ENCODE data around the gene S1PR4.
"Not testable (repeated sequence)": the region's sequence is repeated elsewhere in the genome, so short reads cannot be mapped to it uniquely, and the experiment has no call there.

The S1PR4 gene

GRCh38 chr19:3153286-3154230, 25.0 kb upstream of the S1PR4 start:
- DNase-seq: no peak

- not testable (repeated sequence) for DNase-seq
Observed at GRCh38 chr19:3154447-3154846, 24.1 kb upstream of the S1PR4 start.

- no peak for DNase-seq
Observed at GRCh38 chr19:3154957-3155736, 23.4 kb upstream of the S1PR4 start.

- DNase-seq: no peak
Observed at GRCh38 chr19:3157096-3157845, 21.3 kb upstream of the S1PR4 start.

DNA sequence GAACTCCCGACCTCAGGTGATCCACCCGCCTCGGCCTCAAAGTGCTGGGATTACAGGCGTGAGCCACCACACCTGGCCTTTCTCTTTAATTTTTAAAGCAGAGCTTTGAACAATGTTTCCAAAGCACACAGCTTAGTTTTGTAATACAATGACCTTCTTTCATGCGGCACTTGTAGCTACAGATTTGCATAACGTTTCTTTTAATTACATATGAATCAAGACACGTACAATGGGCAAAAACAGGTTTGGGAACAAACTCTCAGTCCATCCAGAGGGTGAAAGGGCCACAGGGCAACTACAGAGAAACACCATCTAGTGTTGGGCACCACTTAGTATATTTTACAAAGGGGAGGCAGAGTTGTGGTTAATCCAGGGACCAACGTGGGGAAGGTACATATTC, 19.0 kb upstream of the S1PR4 start:
- no peak for DNase-seq

DNA sequence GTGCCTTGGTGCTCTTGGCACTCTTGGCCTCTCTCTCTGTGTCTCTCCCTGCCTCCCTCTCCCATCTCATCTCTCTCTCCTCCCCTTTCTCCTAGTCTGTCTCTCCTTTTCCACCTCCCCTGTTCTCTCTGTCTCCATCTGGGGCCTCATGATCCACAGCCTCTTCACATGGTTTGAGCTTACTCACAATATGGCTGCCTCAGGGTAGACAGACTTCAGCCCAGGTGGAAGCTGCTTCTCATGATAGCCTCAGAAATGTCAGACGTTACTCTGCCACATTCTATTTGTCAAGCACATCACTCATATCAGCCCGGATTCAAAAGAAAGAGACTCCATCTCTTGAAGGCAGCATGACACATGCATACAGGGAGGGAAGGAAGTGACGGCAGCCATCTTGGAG, 18.4 kb upstream of the S1PR4 start:
- DNase-seq: no peak

GRCh38 chr19:3161453-3161852, 17.1 kb upstream of the S1PR4 start:
- no peak for DNase-seq

DNA sequence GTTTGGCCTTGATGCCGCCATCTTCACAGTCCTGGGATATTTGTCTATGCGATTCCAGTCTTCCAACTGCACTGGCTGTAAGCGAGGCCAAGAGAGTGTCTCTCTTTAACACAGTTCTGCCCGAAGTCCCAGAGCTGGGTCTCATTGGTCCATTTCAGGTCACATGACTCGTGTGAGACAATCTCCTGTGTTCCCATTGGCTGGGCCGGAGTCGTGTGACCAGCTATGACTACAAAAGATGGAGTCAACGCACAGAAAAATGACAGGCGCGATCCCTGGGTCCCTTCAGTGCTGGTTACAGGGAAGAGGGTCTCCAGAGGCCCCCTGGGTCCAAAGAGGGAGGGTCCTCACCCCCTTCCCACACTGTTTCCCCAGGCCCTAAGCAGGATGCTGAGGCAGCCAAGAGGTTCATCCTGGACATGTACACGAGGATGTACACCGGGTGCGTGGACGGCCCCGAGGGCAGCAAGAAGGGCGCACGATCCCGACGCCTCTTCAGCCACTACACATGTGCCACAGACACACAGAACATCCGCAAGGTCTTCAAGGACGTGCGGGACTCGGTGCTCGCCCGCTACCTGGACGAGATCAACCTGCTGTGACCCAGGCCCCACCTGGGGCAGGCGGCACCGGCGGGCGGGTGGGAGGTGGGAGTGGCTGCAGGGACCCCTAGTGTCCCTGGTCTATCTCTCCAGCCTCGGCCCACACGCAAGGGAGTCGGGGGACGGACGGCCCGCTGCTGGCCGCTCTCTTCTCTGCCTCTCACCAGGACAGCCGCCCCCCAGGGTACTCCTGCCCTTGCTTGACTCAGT, 15.9 kb upstream of the S1PR4 start:
- DNase-seq: no peak

DNA sequence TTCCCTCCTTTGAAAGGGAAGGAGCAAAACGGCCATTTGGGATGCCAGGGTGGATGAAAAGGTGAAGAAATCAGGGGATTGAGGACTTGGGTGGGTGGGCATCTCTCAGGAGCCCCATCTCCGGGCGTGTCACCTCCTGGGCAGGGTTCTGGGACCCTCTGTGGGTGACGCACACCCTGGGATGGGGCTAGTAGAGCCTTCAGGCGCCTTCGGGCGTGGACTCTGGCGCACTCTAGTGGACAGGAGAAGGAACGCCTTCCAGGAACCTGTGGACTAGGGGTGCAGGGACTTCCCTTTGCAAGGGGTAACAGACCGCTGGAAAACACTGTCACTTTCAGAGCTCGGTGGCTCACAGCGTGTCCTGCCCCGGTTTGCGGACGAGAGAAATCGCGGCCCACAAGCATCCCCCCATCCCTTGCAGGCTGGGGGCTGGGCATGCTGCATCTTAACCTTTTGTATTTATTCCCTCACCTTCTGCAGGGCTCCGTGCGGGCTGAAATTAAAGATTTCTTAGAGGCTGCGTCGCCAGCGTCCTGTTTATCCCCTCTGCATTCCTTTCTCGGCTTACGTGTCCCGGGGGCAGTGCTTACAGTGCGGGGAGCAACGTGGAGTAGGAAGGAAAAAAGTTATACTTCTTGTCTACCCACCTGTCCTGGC, 15.2 kb upstream of the S1PR4 start:
- peak; percentile 24 to 66 for DNase-seq

DNA sequence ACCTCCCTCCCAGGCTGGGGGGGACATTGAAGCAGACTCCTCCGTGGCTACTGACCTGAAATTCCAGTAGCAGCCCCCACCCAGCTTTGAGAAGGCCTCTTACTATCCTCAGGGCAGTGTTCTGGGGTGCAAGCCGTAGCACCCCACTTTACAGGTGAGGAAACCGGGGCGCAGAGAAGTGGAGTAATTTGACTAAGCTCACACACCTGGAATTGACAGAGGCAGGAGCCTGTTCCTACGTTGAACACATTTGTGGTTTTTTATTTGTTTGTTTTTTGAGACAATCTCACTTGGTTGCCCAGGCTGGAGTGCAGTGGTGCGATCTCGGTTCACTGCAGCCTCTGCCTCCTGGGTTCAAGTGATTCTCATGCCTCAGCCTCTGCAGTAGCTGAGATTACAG, 14.6 kb upstream of the S1PR4 start:
- DNase-seq: no peak

- DNase-seq: no peak
Observed at GRCh38 chr19:3167533-3168272, 10.9 kb upstream of the S1PR4 start.

GRCh38 chr19:3171894-3172672, 6.5 kb upstream of the S1PR4 start:
- no peak for DNase-seq

DNA sequence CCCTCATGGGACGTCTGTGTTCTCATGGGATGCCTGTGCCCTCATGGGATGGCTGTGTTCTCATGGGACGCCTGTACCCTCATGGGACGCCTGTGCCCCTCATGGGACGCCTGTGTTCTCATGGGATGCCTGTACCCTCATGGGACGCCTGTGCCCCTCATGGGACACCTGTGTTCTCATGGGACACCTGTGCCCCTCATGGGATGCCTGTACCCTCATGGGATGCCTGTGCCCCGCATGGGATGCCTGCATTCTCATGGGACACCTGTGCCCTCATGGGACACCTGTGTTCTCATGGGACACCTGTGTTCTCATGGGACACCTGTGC, 5.9 kb upstream of the S1PR4 start:
- not testable (repeated sequence) for DNase-seq

DNA sequence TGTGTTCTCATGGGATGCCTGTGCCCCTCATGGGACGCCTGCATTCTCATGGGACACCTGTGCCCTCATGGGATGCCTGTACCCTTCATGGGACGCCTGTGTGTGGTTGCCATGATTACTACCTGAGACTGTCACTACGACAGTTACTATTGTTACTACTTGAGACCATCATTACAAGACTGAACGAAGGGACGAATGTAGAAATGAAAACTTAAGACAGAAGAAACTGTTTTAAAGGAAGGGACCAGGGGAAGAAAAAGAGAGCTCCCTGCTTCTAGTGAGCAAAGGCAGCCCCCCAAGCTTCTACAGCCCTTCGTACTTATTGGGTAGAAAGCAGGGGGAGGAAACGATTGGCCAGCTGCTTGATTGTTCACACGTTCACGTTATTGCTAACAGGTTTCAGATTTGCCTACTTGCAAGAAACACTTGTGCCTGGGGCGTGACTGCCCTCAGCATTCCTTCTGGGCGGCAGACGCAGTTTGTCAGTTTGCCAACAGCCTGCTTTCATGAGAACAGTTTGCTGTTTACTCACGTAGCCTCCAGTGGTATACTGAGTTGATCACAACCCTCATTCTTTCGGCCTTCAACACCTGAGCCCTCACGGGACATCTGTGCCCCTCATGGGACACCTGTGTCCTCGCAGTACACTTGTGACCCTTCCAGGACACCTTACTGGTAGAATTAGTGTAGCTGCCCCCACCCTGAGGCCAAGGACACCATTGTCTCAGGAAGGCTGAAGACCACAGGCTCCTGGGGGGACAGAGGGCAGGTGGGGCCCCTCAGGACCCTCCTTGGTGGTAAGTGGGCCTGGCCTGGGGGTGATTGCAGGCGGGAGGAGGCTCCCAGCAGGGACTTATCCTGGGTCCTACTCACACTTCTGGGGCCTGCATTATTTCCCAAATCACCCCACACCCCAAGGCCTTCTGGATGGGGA, 2.5 kb upstream of the S1PR4 start:
- DNase-seq: no peak

GRCh38 chr19:3176715-3177501, 1.7 kb upstream of the S1PR4 start:
- no peak for DNase-seq

DNA sequence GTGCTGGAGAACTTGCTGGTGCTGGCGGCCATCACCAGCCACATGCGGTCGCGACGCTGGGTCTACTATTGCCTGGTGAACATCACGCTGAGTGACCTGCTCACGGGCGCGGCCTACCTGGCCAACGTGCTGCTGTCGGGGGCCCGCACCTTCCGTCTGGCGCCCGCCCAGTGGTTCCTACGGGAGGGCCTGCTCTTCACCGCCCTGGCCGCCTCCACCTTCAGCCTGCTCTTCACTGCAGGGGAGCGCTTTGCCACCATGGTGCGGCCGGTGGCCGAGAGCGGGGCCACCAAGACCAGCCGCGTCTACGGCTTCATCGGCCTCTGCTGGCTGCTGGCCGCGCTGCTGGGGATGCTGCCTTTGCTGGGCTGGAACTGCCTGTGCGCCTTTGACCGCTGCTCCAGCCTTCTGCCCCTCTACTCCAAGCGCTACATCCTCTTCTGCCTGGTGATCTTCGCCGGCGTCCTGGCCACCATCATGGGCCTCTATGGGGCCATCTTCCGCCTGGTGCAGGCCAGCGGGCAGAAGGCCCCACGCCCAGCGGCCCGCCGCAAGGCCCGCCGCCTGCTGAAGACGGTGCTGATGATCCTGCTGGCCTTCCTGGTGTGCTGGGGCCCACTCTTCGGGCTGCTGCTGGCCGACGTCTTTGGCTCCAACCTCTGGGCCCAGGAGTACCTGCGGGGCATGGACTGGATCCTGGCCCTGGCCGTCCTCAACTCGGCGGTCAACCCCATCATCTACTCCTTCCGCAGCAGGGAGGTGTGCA, 587 bp downstream of the S1PR4 start:
- DNase-seq: no peak

- no peak for DNase-seq
Observed at GRCh38 chr19:3179739-3180293, 1.2 kb downstream of the S1PR4 start.

Measured in NCI-H1930 (cell line).